Pons (tissue), 1 donor: ENCODE results near the gene SH3YL1.

Experiments
- DNase-seq: peaks from one replicate; pipeline ENCODE4 v3.0.0-alpha.2; 2016; ENCODE audit warnings: low spot score

Gene SH3YL1

GRCh38 chr2:263774-264492 lies at the start of gene SH3YL1:
Gene SH3YL1 (minus strand): TSS chr2:264032. CDS start chr2:263984, 48 bp downstream.
- DNase-seq: no peak

GRCh38 chr2:310994-311393 lies 47.2 kb upstream of the SH3YL1 start:
- no peak for DNase-seq

GRCh38 chr2:309954-310510 lies 46.2 kb upstream of the SH3YL1 start:
- DNase-seq: no peak

GRCh38 chr2:309148-309953 lies 45.5 kb upstream of the SH3YL1 start:
- DNase-seq: no peak

- no peak for DNase-seq
Measured at GRCh38 chr2:305366-305765, 41.5 kb upstream of the SH3YL1 start.

- DNase-seq: no peak
Measured at GRCh38 chr2:296354-296753, 32.5 kb upstream of the SH3YL1 start.

- DNase-seq: no peak
Measured at GRCh38 chr2:295090-295489, 31.3 kb upstream of the SH3YL1 start.

GRCh38 chr2:290090-290722 lies 26.4 kb upstream of the SH3YL1 start:
- DNase-seq: peak; percentile 87

GRCh38 chr2:289362-290089 lies 25.7 kb upstream of the SH3YL1 start:
- DNase-seq: no peak

GRCh38 chr2:288758-289361 lies 25.0 kb upstream of the SH3YL1 start:
- no peak for DNase-seq

GRCh38 chr2:287911-288757 lies 24.3 kb upstream of the SH3YL1 start, which contains the start of gene ALKAL2:
Gene ALKAL2 (minus strand): TSS chr2:288091. CDS start chr2:287835, 256 bp downstream.
- no peak for DNase-seq

GRCh38 chr2:287471-287885 lies 23.6 kb upstream of the SH3YL1 start:
- no peak for DNase-seq

- DNase-seq: no peak
Measured at GRCh38 chr2:286774-287392, 23.1 kb upstream of the SH3YL1 start.

- DNase-seq: no peak
Measured at GRCh38 chr2:286035-286434, 22.2 kb upstream of the SH3YL1 start.

- DNase-seq: no peak
Measured at GRCh38 chr2:285531-285930, 21.7 kb upstream of the SH3YL1 start.

- DNase-seq: no peak
Measured at GRCh38 chr2:284896-285492, 21.2 kb upstream of the SH3YL1 start.

GRCh38 chr2:283996-284794 lies 20.4 kb upstream of the SH3YL1 start:
- DNase-seq: no peak

GRCh38 chr2:282371-283263 lies 18.8 kb upstream of the SH3YL1 start:
- DNase-seq: no peak
